OCI-M1 (cell line): ENCODE results near the gene ABI3.
"Not testable (repeated sequence)": the region's sequence is repeated elsewhere in the genome, so short reads cannot be mapped to it uniquely, and the experiment has no call there.

ENCODE experiments used
- DNase-seq: peaks from one replicate; lab custom pipeline; 2025; lab: John Stamatoyannopoulos, UW

Gene ABI3, protein sequence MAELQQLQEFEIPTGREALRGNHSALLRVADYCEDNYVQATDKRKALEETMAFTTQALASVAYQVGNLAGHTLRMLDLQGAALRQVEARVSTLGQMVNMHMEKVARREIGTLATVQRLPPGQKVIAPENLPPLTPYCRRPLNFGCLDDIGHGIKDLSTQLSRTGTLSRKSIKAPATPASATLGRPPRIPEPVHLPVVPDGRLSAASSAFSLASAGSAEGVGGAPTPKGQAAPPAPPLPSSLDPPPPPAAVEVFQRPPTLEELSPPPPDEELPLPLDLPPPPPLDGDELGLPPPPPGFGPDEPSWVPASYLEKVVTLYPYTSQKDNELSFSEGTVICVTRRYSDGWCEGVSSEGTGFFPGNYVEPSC

DNA sequence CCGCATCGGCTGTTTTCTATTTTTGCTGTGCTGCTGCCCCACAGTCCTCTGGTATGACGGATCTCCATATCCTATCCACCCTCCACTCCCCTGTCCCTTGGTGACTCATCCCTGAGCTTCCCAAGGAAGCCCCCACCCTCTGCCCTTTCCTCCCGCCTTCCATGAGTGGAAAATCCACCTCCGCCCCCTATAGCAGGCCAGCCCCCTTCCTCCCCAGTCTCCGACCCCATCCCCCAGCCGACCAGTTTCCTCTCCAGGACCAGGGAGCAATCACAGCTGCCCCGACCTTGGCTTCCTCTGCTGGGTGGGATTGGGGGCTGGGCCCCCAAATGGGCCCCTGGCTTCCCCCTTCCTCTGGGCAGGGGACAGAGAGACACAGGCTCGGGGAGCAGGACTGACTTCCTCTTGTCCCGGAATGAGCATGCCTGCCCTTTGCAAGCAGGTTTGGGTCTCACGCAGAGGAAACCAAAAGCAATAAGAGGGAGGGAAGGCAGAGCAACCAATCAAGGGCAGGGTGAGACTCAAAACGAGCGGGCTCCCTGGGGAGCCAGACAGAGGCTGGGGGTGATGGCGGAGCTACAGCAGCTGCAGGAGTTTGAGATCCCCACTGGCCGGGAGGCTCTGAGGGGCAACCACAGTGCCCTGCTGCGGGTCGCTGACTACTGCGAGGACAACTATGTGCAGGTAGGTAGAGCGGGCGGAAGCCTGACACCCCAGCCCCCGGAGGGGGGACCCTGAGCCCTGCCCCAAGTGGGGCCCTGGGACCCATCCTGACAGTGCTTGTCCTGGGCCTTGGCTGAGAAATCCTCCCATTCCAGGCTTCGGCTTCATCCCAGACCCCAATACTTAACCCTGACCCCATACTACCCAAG lies at the start of gene ABI3, which contains the start of gene GNGT2:
Gene ABI3 (plus strand): TSS at position 550 of the 872 bp plus-strand sequence. CDS start 18 bp downstream, at position 568.
Gene GNGT2 (minus strand): TSS at position 417 of the 872 bp plus-strand sequence. CDS start 3,152 bp downstream, outside the sequence.
- DNase-seq: no peak

DNA sequence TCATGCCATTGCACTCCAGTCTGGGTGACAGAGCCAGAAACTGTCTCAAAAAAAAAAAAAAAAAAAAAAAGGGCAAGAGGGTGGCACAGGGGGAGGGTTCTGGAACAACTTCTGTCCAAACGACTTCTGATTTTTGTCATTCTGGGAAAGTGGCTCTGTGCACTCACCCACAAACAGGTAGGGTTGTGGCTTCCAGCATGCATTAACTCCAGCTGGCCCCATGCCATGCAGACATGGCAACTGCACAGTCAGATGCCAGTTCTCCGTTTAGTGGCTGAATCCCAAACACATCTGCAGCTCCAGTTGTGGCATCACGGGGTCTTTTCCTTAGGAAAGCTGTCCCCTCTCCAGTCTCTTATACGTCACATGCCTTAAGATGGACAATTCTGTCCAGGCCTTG lies 47.6 kb upstream of the ABI3 start:
- no peak for DNase-seq

DNA sequence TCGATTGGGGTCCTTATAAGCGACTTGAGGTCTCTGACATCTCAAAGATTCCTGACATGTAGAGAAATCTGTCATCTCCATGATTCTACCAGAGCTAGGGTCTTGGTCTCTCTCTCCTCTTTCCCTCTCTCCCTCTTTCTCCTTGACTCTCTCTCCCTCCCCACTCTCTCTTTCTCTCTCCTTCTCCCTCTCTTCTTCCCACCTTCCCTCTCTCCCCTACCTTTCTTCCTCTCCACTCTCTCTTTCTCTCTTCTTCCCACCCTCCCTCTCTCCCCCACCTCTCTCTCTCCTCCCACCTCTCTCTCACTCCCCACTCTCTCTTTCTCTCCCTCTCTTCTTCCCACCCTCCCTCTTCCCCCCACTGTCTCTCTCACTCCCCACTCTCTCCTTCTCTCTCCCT lies 45.4 kb upstream of the ABI3 start:
- DNase-seq: no peak

DNA sequence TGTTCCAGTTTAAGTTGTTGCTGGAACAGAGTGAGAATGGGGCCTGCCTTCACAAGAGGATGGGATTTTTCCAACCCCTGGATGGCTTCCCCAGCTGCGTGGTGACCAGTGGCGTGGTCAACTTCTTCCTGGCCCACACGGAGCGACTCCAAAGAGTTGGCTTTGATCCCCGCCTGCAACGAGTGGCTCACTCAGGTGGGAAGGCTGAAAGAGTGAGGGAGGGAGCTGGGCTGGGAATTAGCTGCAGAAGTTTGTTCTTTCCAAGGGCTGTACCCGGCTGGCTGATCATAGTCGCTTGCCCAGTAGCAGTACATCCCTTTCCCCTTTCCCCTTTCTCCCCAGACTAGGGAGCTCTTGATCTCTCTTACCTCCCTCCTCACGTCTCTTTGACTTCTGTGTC lies 41.8 kb upstream of the ABI3 start:
- no peak for DNase-seq

DNA sequence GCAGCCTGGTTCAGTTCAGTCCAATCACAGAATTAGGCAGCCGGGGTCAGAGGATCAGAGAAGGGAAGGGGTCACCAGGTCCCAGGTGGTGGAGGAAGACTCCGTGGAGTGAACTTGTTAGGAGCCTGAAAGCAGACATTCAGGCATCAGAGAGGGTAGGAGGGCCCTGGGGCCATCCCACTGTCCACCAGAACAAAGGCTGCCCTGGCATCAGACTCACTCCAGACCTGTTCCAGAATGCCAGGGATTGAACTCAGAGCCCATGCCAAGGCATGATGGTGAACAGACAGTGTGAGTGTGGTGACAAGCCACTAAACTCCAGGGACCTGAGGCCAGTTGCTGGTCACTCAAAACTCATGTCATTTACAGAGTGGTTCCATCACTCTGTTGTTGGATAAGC lies 40.3 kb upstream of the ABI3 start:
- no peak for DNase-seq

DNA sequence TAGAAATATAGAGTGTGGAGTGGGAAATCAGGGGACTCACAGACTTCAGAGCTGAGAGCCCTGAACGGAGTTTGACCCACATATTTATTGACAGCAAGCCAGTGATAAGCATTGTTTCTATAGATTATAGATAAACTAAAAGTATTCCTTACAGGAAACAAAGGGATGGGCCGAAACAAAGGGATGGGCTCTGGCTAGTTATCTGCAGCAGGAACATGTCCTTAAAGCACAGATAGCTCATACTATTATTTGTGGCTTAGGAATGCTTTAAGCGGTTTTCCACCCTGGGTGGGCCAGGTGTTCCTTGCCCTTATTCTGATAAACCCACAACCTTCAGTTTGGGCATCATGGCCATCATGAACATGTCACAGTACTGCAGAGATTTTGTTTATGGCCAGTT lies 39.8 kb upstream of the ABI3 start:
- DNase-seq: not testable (repeated sequence)

DNA sequence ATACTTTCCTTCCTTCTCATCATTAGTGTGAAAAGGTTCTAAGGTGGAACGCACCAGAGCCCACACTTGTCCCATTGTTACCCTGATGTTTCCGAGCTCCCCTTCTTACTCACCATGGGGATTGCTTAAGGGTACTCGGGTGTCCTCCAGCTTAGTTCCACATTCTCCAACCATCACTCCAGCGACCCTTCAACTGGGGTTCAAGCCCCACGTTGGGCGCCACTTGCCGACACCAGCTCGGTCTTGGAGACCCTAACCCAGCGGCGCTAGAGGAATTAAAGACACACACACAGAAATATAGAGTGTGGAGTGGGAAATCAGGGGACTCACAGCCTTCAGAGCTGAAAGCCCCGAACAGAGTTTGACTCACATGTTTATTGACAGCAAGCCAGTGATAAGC lies 34.5 kb upstream of the ABI3 start:
- not testable (repeated sequence) for DNase-seq

DNA sequence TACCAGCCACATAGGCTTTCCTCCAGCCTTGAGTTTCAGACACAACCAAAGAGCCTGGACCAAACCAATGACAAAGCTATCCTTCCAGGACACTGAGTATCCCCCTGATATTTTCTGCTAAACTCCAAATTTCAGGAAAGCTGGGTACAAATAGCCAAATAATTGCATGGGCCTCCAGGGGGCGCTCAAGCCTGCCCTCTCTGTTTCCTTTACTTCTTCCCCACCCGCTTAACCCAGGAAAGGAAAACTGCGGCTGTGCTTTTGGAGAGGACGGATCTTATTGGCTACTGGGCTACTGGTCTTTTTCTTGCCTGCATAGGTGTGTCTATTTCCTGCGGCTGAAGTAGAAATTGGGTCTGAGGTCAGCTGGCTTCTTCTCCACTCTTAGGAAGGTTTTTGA lies 30.2 kb upstream of the ABI3 start:
- peak; percentile 76 for DNase-seq

DNA sequence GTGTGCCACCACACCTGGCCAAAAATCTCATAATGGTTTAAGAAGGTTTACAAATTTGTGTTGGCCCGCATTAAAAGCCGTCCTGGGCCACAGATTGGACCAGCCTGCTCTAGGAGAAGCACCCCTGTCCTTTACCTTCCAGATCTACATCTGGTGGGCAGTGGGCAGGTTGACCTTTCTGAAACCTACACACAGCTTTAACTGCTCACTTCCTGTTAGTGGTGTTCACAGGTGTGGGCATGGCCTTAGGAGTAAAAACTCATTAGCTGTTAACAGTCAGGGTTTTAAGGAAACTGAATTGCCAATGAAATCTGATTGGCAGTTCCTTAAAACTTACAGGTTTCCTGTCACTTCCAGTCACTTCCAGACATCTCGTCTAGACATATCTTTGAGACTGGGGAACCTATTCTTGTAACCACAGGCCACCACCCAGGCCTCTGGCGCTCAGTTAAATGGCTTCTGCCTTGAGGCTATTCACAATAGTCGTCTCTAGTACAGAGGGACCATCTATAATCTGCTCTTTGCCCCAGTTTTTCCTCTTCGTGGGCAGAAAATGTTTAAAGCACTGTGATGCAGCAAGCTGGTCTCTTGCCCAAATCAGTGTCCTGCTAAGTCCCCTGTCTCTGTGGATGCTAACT lies 29.4 kb upstream of the ABI3 start:
- DNase-seq: no peak

DNA sequence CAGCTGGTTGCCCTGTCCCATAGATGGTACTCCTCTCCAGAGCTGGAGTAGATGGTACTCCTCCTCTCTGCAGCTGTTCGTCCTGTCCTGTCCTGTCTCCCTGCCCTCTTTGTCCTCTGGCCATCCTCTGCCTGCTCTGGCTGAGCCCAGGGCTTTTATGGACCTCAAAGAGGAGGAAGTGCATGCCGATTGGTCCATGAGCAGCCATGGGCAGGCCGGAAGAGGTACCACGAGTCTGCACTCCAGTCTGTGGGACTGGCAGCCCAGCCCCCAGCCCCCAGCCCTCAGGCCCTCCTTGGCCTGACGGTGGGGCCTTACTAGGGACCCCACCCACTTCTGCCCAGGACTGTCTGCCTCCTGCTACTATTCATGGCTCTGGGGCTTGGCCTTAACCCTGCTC lies 27.2 kb upstream of the ABI3 start:
- DNase-seq: no peak

DNA sequence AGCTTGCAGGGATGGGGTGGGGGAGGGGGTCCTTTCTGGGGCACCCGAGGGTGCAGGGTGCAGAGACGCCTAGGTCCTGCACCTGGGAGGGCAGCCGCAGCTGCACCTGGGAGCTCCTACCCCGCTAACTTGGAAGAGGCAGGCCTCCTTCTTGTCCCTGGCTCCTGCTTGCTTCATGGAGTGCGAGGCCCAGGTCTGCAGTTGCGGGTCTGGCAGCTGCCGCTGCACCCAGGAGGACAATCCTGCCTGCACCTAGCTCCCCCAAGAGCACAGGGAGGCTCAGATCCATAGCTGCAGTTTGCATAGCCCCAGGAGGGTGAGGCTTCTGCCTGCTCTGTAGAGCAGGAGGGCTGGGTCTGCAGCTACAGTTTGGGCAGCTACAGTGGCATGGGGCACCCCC lies 26.7 kb upstream of the ABI3 start:
- DNase-seq: no peak

DNA sequence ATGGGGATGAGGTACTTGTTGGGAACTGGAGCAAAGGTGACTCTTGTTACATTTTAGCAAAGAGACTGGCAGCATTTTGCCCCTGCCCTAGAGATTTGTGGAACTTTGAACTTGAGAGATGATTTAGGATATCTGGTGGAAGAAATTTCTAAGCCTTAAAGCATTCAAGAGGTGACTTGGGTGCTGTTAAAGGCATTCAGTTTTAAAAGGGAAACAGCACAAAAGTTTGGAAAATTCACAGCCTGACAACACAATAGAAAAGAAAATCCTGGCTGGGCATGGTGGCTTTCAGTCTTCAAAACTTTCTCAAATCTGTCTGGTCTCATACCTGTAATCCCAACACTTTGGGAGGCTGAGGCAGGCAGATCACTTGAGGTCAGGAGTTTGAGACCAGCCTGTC lies 26.0 kb upstream of the ABI3 start:
- DNase-seq: not testable (repeated sequence)

DNA sequence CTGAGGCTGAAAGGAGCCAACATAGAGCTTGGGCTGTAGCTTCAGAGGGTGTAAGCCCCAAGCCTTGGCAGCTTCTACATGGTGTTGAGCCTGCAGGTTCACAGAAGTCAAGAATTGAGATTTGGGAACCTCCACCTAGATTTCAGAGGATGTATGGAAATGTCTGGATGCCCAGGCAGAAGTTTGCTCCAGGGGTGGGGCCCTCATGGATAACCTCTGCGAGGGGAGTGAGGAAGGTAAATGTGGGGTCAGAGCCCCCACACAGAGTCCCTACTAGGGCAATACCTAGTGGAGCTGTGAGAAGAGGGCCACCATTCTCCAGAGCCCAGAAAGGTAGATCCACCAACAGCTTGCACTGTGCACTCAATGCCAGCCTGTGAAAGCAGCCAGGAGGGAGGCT lies 25.1 kb upstream of the ABI3 start:
- not testable (repeated sequence) for DNase-seq

DNA sequence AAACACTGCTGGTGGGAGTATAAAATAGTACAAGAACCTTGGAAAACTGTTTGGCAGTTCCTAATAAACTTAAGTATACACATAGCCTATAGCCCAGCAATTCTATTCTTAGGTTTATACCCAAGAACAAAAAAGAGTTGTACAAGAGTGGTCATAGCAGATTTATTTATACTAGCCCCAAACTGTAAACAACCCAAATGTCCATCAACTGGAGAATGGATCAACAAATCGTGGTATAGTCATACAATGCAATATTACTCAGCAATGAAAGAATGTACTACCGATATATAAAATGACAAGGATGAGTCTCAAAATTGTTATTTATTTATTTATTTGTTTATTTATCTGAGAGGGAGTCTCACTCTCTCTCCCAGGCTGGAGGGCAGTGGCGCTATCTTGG lies 23.2 kb upstream of the ABI3 start:
- no peak for DNase-seq

DNA sequence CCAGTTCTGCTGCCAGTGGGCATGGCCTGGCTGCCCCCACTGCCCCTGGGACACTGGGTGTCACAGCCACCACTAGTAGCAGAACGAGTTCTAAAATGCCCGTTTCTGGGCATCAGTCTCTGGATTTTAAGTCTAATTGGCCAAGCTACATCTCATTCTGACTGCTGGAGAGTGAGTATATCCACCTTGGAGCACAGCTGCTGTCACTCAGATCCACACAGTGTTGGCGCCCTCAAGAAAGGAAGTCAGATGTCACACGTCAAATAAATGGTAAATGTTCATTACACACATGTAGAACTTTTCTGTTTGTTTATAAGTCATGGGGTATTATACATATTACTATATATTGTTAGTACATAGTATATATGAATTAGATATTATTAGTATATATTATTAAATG lies 19.6 kb upstream of the ABI3 start:
- DNase-seq: no peak

DNA sequence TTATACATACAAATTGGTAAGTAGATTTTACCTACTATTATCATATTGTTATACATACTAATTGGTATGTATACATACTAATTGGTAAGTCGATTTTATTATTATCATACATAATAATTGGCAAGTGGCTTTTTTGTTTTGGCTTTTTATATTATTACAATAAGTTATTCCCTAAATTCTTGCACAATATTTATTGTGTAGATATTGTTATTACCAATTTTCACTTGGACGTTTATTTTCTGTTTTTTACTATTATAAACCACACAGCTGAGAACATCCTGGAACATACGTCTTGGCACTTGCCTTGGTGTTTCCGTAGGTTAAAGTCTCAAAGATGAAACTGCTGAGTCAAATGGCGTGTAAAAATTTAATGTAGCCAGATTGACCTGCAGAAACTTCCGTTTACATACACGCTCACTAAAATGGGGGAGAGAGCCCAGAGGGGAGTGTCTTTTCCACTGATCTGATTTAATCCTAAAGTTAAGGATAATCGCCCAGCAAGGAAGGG lies 19.0 kb upstream of the ABI3 start:
- DNase-seq: no peak

DNA sequence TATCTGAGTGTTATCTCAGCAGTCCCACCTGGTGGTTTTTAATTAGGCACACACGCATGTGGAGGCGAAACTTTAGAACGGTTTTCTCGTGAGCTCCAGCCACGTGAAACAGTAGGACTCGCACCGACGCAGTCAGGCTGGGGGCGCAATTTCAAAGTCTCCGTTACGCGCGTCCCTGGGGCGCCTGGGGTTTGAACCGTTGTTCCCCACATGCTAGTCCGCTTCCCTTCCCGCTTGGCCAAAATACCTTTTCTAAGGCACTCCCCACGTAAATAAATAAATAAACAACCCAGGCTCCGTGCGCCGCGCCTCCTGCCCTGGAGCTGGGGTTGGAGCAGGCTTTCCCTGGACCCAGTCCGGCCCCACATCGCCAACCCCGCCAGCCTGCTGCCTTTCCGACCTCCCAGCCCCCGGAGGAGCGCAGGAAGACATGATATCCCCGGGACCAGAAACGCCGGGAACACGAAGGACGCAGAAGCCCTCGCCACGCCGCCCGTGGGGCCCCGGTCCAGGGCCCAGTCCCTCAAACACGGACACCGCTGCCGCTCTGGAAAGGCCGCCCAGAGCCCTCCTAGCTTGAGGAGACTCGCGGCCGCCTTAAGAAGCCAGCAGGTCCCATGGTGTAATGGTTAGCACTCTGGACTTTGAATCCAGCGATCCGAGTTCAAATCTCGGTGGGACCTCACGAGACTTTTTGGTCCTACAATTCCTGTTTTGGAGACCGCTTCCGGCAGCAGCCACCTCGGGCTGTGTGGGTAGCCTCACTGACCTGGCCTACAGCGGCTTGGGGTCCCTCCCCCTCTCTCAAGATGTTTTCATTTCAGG lies 18.4 kb upstream of the ABI3 start:
- DNase-seq: peak; percentile 100

DNA sequence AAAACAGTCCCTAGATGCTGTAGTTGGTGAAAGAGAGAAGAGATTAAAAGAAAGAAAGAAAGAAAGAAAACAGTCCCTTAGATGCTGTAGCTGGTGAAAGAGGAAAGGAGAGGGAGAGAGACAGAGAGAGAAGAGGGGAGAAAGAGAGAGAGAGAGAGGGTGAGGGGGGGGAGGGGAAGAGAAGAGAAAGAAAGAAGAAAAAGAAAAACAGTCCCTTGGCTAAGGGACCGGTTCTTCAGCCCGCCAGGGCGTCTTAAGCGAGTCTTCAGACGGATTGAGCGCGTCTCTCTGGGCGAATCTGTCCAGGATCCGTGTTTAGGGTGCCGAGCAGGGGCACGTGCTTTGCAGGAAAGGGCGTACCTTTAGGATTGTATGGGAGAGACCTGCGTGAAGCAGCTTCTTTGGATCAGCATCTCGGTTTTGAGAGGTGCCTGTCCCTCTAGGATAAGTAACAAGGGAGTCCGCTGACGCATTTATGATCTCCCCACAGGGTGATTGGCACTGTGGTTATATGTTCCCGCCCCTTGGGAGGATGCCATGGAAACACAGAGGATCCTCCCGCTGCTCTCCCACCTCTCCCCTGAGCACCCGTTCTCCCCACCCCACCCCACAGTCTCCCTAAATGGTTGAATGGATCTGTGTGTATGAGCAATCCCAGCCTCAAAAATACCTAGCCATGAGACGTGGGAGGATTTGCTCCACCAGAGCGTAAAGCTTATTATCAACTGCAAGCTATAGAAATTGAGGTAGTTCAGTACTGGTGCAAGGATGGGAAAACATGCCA lies 16.8 kb upstream of the ABI3 start:
- peak; percentile 83 for DNase-seq

DNA sequence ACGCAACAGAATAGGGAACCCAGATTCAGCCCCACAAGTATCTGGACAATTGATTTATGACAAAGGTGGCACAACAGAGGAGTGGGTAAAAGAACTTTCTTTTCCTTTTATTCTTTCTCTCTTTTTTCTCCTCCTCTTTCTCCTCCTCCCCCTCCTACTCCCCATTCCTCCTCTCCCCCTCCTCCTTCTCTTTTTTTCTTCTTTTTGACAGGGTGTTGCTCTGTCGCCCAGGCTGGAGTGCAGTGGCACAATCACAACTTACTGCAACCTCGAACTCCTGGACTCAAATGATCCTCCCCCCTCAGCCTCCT lies 16.3 kb upstream of the ABI3 start:
- no peak for DNase-seq

DNA sequence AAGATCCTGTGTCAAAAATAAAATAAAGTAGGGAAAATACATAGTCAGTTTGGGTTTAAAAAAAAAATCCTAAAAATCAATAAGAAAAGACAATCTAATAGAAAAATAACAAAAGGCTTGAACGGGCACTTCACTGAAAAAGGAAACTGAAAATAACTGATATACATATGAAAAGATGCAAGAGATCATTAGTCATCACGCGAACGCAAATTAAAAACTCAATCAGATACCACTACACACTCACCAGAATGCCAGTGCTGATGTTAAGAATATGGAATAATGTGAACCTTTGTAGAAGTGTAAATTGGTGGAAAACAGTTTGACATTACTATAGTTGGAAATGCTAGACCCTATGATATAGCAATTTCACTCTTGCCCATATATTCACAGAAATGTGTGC lies 14.8 kb upstream of the ABI3 start:
- DNase-seq: no peak

DNA sequence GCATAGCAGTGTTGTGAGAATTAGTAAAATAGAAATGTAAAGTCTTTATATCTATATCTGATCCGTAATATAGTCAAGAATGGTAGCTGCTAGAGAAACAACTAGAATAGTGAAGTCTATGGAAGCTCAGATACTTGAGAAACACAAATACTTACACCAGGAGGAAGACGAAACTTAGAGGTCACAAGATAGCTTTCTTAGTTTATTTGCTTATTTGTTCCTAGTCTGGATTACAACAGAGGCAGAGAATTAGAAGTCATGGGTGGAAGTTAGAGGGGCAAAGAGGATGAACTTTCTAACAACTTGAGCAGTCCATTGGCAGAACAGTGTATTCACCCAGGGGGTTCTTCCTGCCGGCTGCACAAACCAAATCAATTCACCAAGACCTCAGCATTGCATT lies 14.0 kb upstream of the ABI3 start:
- DNase-seq: no peak
